Lower leg skin (tissue), 4 donors: Measurements from ENCODE around the gene PRR14L. TPM values are rescaled to one million over a fixed set of nuclear protein-coding genes. Genes with fewer than 3 reads are reported as not detected.
"Not testable (repeated sequence)": the region's sequence is repeated elsewhere in the genome, so short reads cannot be mapped to it uniquely, and the experiment has no call there.

ENCODE experiments used
- DNase-seq, 2 donors: peaks; one replicate each; pipeline ENCODE4 v3.0.0-alpha.2; 2019; ENCODE audit warnings: low spot score in 2 of 2
- H3K4me3 ChIP-seq: fragments of 200-600 bp; sonication (generic); 2 replicates; pipeline ENCODE4 v1.5.1; 2017; ENCODE audit warnings: mild to moderate bottlenecking, low read depth; ENCODE audit not compliant: poor library complexity, severe bottlenecking
- POLR2A ChIP-seq, 2 donors: fragments of 450-650 bp; IDR thresholded peaks; one replicate each; pipeline ENCODE4 v1.6.1; 2016 to 2017; ENCODE audit warnings: antibody characterized with exemption in 2 of 2, mild to moderate bottlenecking in 1 of 2, moderate library complexity in 1 of 2
- WGBS, 2 donors: methylation state at CpG; one replicate each; pipeline ENCODE4 v1.1.5; 2018; 5-methylcytosine and 5-hydroxymethylcytosine counted together
- intact Hi-C: fragments of 100-400 bp; cut with DNase I; formaldehyde crosslinking; loops from one replicate; pipeline ENCODE4 v1.15.0; 2023; ENCODE audit warnings: low total_unique reads
- total RNA-seq, 4 donors: library from RNA; depleted of rRNA; stranded (reverse); fragments of >200 nt; gene quantifications; one replicate each; pipeline ENCODE4 v1.1.0, GENCODE V29; 2016
- TF ChIP-seq, protein P1 (sequence below), 3 donors: fragments of 450-650 bp; IDR thresholded peaks; one replicate each; pipeline ENCODE4 v1.5.1; 2016; ENCODE audit warnings: antibody characterized with exemption in 3 of 3, mild to moderate bottlenecking in 3 of 3, moderate library complexity in 2 of 3

Gene PRR14L
- total RNA-seq, 4 donors from 2014 or later: 27.0 to 32.7 (median 29.7) TPM

GRCh38 chr22:31728857-31729256 is 21.1 kb downstream of the PRR14L start:
- H3K4me3 ChIP-seq: no peak overlapping the region
- 96 to 97% methylated on average over 4 of the region's 4 CpGs for WGBS, 2 donors
- TF ChIP-seq POLR2A (IDR thresholded peaks at IDR 0.05): no peak
- TF ChIP-seq, protein P1, sequence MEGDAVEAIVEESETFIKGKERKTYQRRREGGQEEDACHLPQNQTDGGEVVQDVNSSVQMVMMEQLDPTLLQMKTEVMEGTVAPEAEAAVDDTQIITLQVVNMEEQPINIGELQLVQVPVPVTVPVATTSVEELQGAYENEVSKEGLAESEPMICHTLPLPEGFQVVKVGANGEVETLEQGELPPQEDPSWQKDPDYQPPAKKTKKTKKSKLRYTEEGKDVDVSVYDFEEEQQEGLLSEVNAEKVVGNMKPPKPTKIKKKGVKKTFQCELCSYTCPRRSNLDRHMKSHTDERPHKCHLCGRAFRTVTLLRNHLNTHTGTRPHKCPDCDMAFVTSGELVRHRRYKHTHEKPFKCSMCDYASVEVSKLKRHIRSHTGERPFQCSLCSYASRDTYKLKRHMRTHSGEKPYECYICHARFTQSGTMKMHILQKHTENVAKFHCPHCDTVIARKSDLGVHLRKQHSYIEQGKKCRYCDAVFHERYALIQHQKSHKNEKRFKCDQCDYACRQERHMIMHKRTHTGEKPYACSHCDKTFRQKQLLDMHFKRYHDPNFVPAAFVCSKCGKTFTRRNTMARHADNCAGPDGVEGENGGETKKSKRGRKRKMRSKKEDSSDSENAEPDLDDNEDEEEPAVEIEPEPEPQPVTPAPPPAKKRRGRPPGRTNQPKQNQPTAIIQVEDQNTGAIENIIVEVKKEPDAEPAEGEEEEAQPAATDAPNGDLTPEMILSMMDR (IDR thresholded peaks at IDR 0.05): no peak
- DNase-seq: no peak
- intact Hi-C loops: no loop called here

- no peak overlapping the region for H3K4me3 ChIP-seq
- WGBS, 2 donors: 61 to 85% methylated on average over 3 of the region's 3 CpGs
- no peak for DNase-seq
- intact Hi-C loops: no loop called here
- no peak for TF ChIP-seq POLR2A (IDR thresholded peaks at IDR 0.05)
- TF ChIP-seq, protein P1 (IDR thresholded peaks at IDR 0.05): no peak
Observed at GRCh38 chr22:31726692-31727091, 23.2 kb downstream of the PRR14L start.

GRCh38 chr22:31723723-31724122 is 26.2 kb downstream of the PRR14L start:
- TF ChIP-seq POLR2A (IDR thresholded peaks at IDR 0.05): no peak
- TF ChIP-seq, protein P1 (IDR thresholded peaks at IDR 0.05): no peak
- intact Hi-C loops: no loop called here
- 89 to 90% methylated on average over 5 of the region's 5 CpGs for WGBS, 2 donors

DNA sequence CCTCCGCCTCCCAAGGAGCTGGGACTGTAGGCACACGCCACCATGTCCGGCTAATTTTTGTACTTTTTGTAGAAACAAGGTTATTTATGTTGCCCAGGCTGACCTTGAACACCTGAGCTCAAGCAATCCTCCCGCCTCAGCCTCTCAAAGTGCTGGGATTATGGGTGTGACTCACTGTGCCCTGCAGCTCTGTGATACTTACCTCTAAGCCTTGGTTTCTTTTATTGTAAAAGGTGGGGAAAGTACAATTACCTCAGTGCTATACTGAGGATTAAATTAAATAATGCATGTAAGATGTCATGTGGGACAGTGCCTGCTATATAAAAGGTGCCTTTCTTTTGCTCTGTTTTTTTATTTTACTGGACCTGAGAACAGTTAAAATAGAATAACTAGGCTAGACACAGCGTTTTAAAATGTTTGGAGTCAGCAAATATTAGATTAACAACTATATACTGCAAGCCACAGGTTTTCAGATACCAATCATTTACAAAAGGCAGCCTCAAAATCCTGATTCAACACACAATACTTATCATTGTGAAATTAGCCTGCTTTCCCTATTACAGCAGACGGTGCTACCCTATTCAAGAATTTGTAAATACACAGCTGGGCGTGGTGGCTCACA is 30.0 kb downstream of the PRR14L start:
- 91 to 94% methylated on average over 7 of the region's 7 CpGs for WGBS, 2 donors
- intact Hi-C loops: no loop called here
- no peak for TF ChIP-seq POLR2A (IDR thresholded peaks at IDR 0.05)
- TF ChIP-seq, protein P1 (IDR thresholded peaks at IDR 0.05): no peak
- H3K4me3 ChIP-seq: no peak overlapping the region
- no peak for DNase-seq

More at GRCh38 chr22:31723723-31724122, 26.2 kb downstream of the PRR14L start:
- peak in 1 of 2 donors; percentile 56 for DNase-seq
- H3K4me3 ChIP-seq: no peak overlapping the region

GRCh38 chr22:31715147-31715778 is 34.7 kb downstream of the PRR14L start:
- TF ChIP-seq POLR2A (IDR thresholded peaks at IDR 0.05): no peak
- TF ChIP-seq, protein P1 (IDR thresholded peaks at IDR 0.05): no peak
- no peak for DNase-seq
- WGBS, 2 donors: 72 to 77% methylated on average over 5 of the region's 5 CpGs
- H3K4me3 ChIP-seq: no peak overlapping the region
- intact Hi-C loops: no loop called here

DNA sequence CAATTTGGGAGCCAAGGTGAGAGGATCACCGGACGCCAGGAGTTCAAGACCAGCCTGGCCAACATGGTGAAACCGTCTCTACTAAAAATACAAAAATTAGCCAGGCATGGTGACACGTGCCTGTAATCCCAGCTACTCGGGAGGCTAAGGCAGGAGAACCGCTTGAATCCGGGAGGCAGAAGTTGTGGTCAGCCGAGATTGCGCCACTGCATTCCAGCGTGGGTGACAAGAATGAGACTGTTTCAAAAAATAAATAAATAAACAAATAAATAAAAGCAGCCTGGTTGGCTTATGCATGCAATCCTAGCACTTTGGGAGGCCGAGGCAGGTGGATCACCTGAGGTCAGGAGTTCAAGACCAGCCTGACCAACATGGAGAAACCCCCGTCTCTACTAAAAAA is 38.7 kb downstream of the PRR14L start:
- H3K4me3 ChIP-seq, intact Hi-C loops, DNase-seq: not testable (repeated sequence)
- 87 to 91% methylated on average over 12 of the region's 12 CpGs for WGBS, 2 donors
